Measurements from ENCODE around the gene HOXC9. TPM values are rescaled to one million over a fixed set of nuclear protein-coding genes. Genes with fewer than 3 reads are reported as not detected.

Gene HOXC9
- total RNA-seq, 1 donor from 2014 or later = not detected

GRCh38 chr12:54002278-54002914, 2.4 kb downstream of the HOXC9 start:
- TF ChIP-seq CTCF (IDR thresholded peaks at IDR 0.05; ENCODE audit: borderline replicate concordance) = no peak
- intact Hi-C loops (cut with micrococcal nuclease) = no loop called here
- Histone ChIP-seq H3K4me3 (no peak overlapping the region), H3K9me3 (replicated peaks) (no peaks in the 10 kb centered on the region), H3K36me3 (no peaks in the 10 kb centered on the region), H3K27me3 (ENCODE audit: low read depth) (peaks cover 100% of the 10 kb centered on the region), H3K27ac (replicated peaks) (no peak overlapping the region), H3K4me1 (peaks cover 23% of the 10 kb centered on the region)
- DNase-seq = no peak

- intact Hi-C loops (cut with micrococcal nuclease) = no loop called here
- no peaks in the 10 kb centered on the region for H3K36me3 ChIP-seq
- DNase-seq = no peak
- H3K27ac ChIP-seq (replicated peaks) = no peak overlapping the region
- H3K4me1 ChIP-seq = peaks cover 23% of the 10 kb centered on the region
- no peak for TF ChIP-seq CTCF (IDR thresholded peaks at IDR 0.05; ENCODE audit: borderline replicate concordance)
- peaks cover 100% of the 10 kb centered on the region for H3K27me3 ChIP-seq (ENCODE audit: low read depth)
- H3K4me3 ChIP-seq = no peak overlapping the region
- H3K9me3 ChIP-seq (replicated peaks) = no peaks in the 10 kb centered on the region
These were observed 3.0 kb downstream of the HOXC9 start for GRCh38 chr12:54002915-54003389.

- Histone ChIP-seq H3K27ac (replicated peaks) (no peak overlapping the region), H3K27me3 (ENCODE audit: low read depth) (peaks cover 100% of the 10 kb centered on the region), H3K36me3 (no peaks in the 10 kb centered on the region), H3K4me1 (peaks cover 23% of the 10 kb centered on the region), H3K4me3 (no peak overlapping the region), H3K9me3 (replicated peaks) (no peaks in the 10 kb centered on the region)
- TF ChIP-seq CTCF (IDR thresholded peaks at IDR 0.05; ENCODE audit: borderline replicate concordance) = no peak
- intact Hi-C loops (cut with micrococcal nuclease) = no loop called here
- no peak for DNase-seq
These were observed 3.7 kb downstream of the HOXC9 start for GRCh38 chr12:54003625-54004024.

GRCh38 chr12:54004063-54004840, 4.3 kb downstream of the HOXC9 start:
- Histone ChIP-seq H3K4me3 (no peak overlapping the region), H3K9me3 (replicated peaks) (no peaks in the 10 kb centered on the region), H3K27ac (replicated peaks) (no peak overlapping the region), H3K4me1 (peaks cover 26% of the 10 kb centered on the region), H3K27me3 (ENCODE audit: low read depth) (peaks cover 98% of the 10 kb centered on the region), H3K36me3 (no peaks in the 10 kb centered on the region)
- no peak for TF ChIP-seq CTCF (IDR thresholded peaks at IDR 0.05; ENCODE audit: borderline replicate concordance)
- no peak for DNase-seq
- intact Hi-C loops (cut with micrococcal nuclease) = no loop called here

- H3K36me3 ChIP-seq = no peaks in the 10 kb centered on the region
- no peak for DNase-seq
- H3K9me3 ChIP-seq (replicated peaks) = no peaks in the 10 kb centered on the region
- intact Hi-C loops (cut with micrococcal nuclease) = loop anchor here (5.0 kb wide), 1 partner anchor 187 kb away; no protein-coding TSS in a partner anchor
- no peak overlapping the region for H3K4me3 ChIP-seq
- H3K4me1 ChIP-seq = peaks cover 24% of the 10 kb centered on the region
- H3K27ac ChIP-seq (replicated peaks) = no peak overlapping the region
- no peak for TF ChIP-seq CTCF (IDR thresholded peaks at IDR 0.05; ENCODE audit: borderline replicate concordance)
- peaks cover 98% of the 10 kb centered on the region for H3K27me3 ChIP-seq (ENCODE audit: low read depth)
These were observed 5.0 kb downstream of the HOXC9 start for GRCh38 chr12:54004841-54005530.
